H9 (cell line): ENCODE measurements around the gene ATF7. TPM values are rescaled to one million over a fixed set of nuclear protein-coding genes. Genes with fewer than 3 reads are reported as not detected.
A peak's percentile ranks its signal among the peaks of the same experiment; 100 is the strongest.

Experiments used
- DNase-seq: peaks from one replicate; pipeline ENCODE4 v3.0.0-alpha.2; 2017
- H2AFZ ChIP-seq: one replicate; pipeline ENCODE4 v1.6.1; 2013; ENCODE audit warnings: mild to moderate bottlenecking, low read length, control low read depth, moderate library complexity
- H2AK5ac ChIP-seq: 2 replicates; pipeline ENCODE4 v1.6.1; 2013; ENCODE audit warnings: low read length, control low read depth, mixed read lengths; ENCODE audit not compliant: insufficient read length
- H2BK120ac ChIP-seq: one replicate; pipeline ENCODE4 v1.6.1; 2013; ENCODE audit warnings: low read depth, mild to moderate bottlenecking, low read length, control low read depth, inconsistent platforms; ENCODE audit not compliant: poor library complexity, severe bottlenecking
- H2BK12ac ChIP-seq: 2 replicates; pipeline ENCODE4 v1.6.1; 2013; ENCODE audit warnings: low read length, control low read depth, mixed read lengths, low read depth; ENCODE audit not compliant: insufficient read length
- H2BK15ac ChIP-seq: 2 replicates; pipeline ENCODE4 v1.6.1; 2013; ENCODE audit warnings: low read depth, low read length, control low read depth
- H2BK20ac ChIP-seq: one replicate; pipeline ENCODE4 v1.6.1; 2013; ENCODE audit warnings: low read depth, mild to moderate bottlenecking, low read length, control low read depth, inconsistent platforms; ENCODE audit not compliant: poor library complexity, severe bottlenecking
- H2BK5ac ChIP-seq: 2 replicates; pipeline ENCODE4 v1.6.1; 2013; ENCODE audit warnings: low read length, control low read depth, mixed read lengths; ENCODE audit not compliant: insufficient read length
- H3K14ac ChIP-seq: 2 replicates; pipeline ENCODE4 v1.6.1; 2013; ENCODE audit warnings: low read length, control low read depth; ENCODE audit not compliant: insufficient read depth
- H3K18ac ChIP-seq: 2 replicates; pipeline ENCODE4 v1.6.1; 2013; ENCODE audit warnings: low read depth, mild to moderate bottlenecking, mixed read lengths, low read length, control low read depth; ENCODE audit not compliant: insufficient read length
- H3K23ac ChIP-seq: 2 replicates; pipeline ENCODE4 v1.6.1; 2013; ENCODE audit warnings: low read length, control low read depth, mixed read lengths, low read depth; ENCODE audit not compliant: insufficient read length
- H3K23me2 ChIP-seq: 2 replicates; pipeline ENCODE4 v1.6.1; 2013; ENCODE audit warnings: low read depth, mild to moderate bottlenecking, mixed read lengths, low read length, control low read depth; ENCODE audit not compliant: insufficient read length, poor library complexity, severe bottlenecking
- H3K27ac ChIP-seq: 2 replicates; pipeline ENCODE4 v1.5.1; 2013; ENCODE audit warnings: low read length, control low read depth, mixed read lengths, low read depth; ENCODE audit not compliant: insufficient read length
- H3K27me3 ChIP-seq: 2 replicates; pipeline ENCODE4 v1.6.1; 2013; ENCODE audit warnings: low read length, control low read depth, inconsistent platforms; ENCODE audit not compliant: insufficient read depth
- H3K4ac ChIP-seq: 2 replicates; pipeline ENCODE4 v1.6.1; 2013; ENCODE audit warnings: low read depth, mild to moderate bottlenecking, control low read depth, inconsistent platforms, low read length, moderate library complexity
- H3K4me1 ChIP-seq: 2 replicates; pipeline ENCODE4 v1.6.1; 2013; ENCODE audit warnings: low read length, control low read depth, inconsistent platforms; ENCODE audit not compliant: insufficient read depth
- H3K4me2 ChIP-seq: 2 replicates; pipeline ENCODE4 v1.6.1; 2013; ENCODE audit warnings: low read length, control low read depth, mixed read lengths; ENCODE audit not compliant: insufficient read length, insufficient read depth
- H3K56ac ChIP-seq: 2 replicates; pipeline ENCODE4 v1.6.1; 2013; ENCODE audit warnings: low read depth, mild to moderate bottlenecking, mixed read lengths, low read length, control low read depth; ENCODE audit not compliant: insufficient read length
- H3K79me1 ChIP-seq: 2 replicates; pipeline ENCODE4 v1.6.1; 2013; ENCODE audit warnings: low read depth, mild to moderate bottlenecking, moderate library complexity, low read length, control low read depth, inconsistent platforms; ENCODE audit not compliant: insufficient read depth, poor library complexity, severe bottlenecking
- H3K79me2 ChIP-seq: 2 replicates; pipeline ENCODE4 v1.6.1; 2013; ENCODE audit warnings: low read length, control low read depth, inconsistent platforms; ENCODE audit not compliant: insufficient read depth
- H3K9ac ChIP-seq: 2 replicates; pipeline ENCODE4 v1.6.1; 2013; ENCODE audit warnings: low read length, control low read depth, mixed read lengths; ENCODE audit not compliant: insufficient read length; ENCODE audit errors: extremely low read depth
- H3K9me3 ChIP-seq: one replicate; pipeline ENCODE4 v1.6.1; 2013; ENCODE audit warnings: low read depth, low read length, inconsistent platforms; ENCODE audit not compliant: control insufficient read depth
- H3T11ph ChIP-seq: one replicate; pipeline ENCODE4 v1.6.1; 2013; ENCODE audit warnings: mild to moderate bottlenecking, low read length, control low read depth, inconsistent platforms
- H4K20me1 ChIP-seq: one replicate; pipeline ENCODE4 v1.6.1; 2013; ENCODE audit not compliant: control insufficient read depth, insufficient read length, insufficient read depth
- H4K5ac ChIP-seq: 2 replicates; pipeline ENCODE4 v1.6.1; 2013; ENCODE audit warnings: low read depth, mild to moderate bottlenecking, mixed read lengths, low read length, control low read depth; ENCODE audit not compliant: insufficient read length
- H4K8ac ChIP-seq: replicated peaks from 2 replicates; pipeline ENCODE4 v1.6.1; 2013; ENCODE audit warnings: low read length, control low read depth, mixed read lengths, low read depth; ENCODE audit not compliant: insufficient read length
- H4K91ac ChIP-seq: 2 replicates; pipeline ENCODE4 v1.6.1; 2013; ENCODE audit warnings: low read depth, mild to moderate bottlenecking, moderate library complexity, mixed read lengths, low read length, control low read depth; ENCODE audit not compliant: insufficient read length
- H3K27ac Mint-ChIP-seq, 3 experiments: 2 replicates in 2 of 3; 3 replicates in 1 of 3; pipeline ENCODE4 v1.8.0; 2020 to 2021; ENCODE audit warnings: mixed read lengths in 3 of 3, mild to moderate bottlenecking in 1 of 3, moderate library complexity in 1 of 3
- H3K27me3 Mint-ChIP-seq: 2 replicates; pipeline ENCODE4 v1.8.0; 2021; ENCODE audit warnings: low read depth, mild to moderate bottlenecking, moderate library complexity, mixed read lengths
- H3K36me3 Mint-ChIP-seq, 3 experiments: 2 replicates in 2 of 3; 3 replicates in 1 of 3; pipeline ENCODE4 v1.8.0; 2020 to 2021; ENCODE audit warnings: low read depth in 3 of 3, mixed read lengths in 3 of 3; ENCODE audit not compliant: insufficient read depth in 1 of 3
- H3K4me1 Mint-ChIP-seq, 2 experiments: 2 replicates each; pipeline ENCODE4 v1.8.0; 2020; ENCODE audit warnings: mixed read lengths in 2 of 2
- H3K4me3 Mint-ChIP-seq, 2 experiments: 2 replicates in 1 of 2; 3 replicates in 1 of 2; pipeline ENCODE4 v1.8.0; 2020 to 2021; ENCODE audit warnings: mild to moderate bottlenecking in 2 of 2, mixed read lengths in 2 of 2, moderate library complexity in 1 of 2
- H3K9me3 Mint-ChIP-seq, 2 experiments: 2 replicates in 1 of 2; 3 replicates in 1 of 2; pipeline ENCODE4 v1.8.0; 2020; ENCODE audit warnings: mild to moderate bottlenecking in 2 of 2, mixed read lengths in 2 of 2, moderate library complexity in 1 of 2
- CTCF ChIP-seq: fragments of 200-600 bp; sonication (generic); conservative IDR thresholded peaks from 3 replicates; pipeline ENCODE4 v1.8.0; 2021; ENCODE audit warnings: antibody characterized with exemption, mild to moderate bottlenecking
- WGBS: extraction: QIAGEN DNeasy Blood & Tissue Kit; methylation state at CpG from one replicate; pipeline ENCODE4 v1.1.7; 2013; ENCODE audit warnings: missing lambda C conversion rate, low lambda C conversion rate, mixed read lengths; ENCODE audit not compliant: insufficient read length; ENCODE audit errors: extremely low coverage; 5-methylcytosine and 5-hydroxymethylcytosine counted together
- total RNA-seq: library from RNA; stranded (reverse); gene quantifications from 2 replicates; pipeline ENCODE4 v1.2.1, GENCODE V29; 2021

Gene ATF7
- total RNA-seq, 1 experiment from 2014 or later: 17.7 TPM

GRCh38 chr12:53572134-53572758 is 53.9 kb downstream of the ATF7 start:
- H3T11ph ChIP-seq: no peak overlapping the region
- no peak for DNase-seq
- no peak overlapping the region for H2BK15ac ChIP-seq
- peaks cover 3% of the 10 kb centered on the region; the same call in 1 of the 2 replicates for H3K4me1 ChIP-seq
- no peaks in the 10 kb centered on the region for H3K23me2 ChIP-seq
- H3K14ac ChIP-seq: no peak overlapping the region
- no peak overlapping the region for H2BK5ac ChIP-seq
- H3K9me3 ChIP-seq: no peaks in the 10 kb centered on the region
- no peaks in the 10 kb centered on the region for H3K79me2 ChIP-seq
- no peak overlapping the region for H3K9ac ChIP-seq
- no CpG with 5 or more reads among the region's 8 CpGs for WGBS
- H3K56ac ChIP-seq: no peak overlapping the region
- H3K79me1 ChIP-seq: no peaks in the 10 kb centered on the region
- no peak overlapping the region for H4K91ac ChIP-seq
- H2BK120ac ChIP-seq: no peak overlapping the region
- no peak for TF ChIP-seq CTCF
- no peaks in the 10 kb centered on the region for H3K27me3 ChIP-seq
- Mint-ChIP-seq H3K27ac (peak overlapping the region in 2 of 3 experiments; percentile 80 to 90; a peak in 6 of 7 replicates), H3K27me3 (no peaks in the 10 kb centered on the region), H3K9me3 (peaks cover 0 to 2% of the 10 kb centered on the region in 2 experiments; a peak in 1 of 5 replicates), H3K4me3 (no peak overlapping the region), H3K4me1 (peaks cover 27 to 32% of the 10 kb centered on the region in 2 experiments), H3K36me3 (peaks cover 3 to 8% (median 5%) of the 10 kb centered on the region in 3 experiments; a peak in 4 of 7 replicates)
- no peak overlapping the region for H3K18ac ChIP-seq
- no peak overlapping the region for H4K8ac ChIP-seq
- H2BK20ac ChIP-seq: no peak overlapping the region
- H4K5ac ChIP-seq: no peak overlapping the region
- H2BK12ac ChIP-seq: no peak overlapping the region
- H3K23ac ChIP-seq: no peak overlapping the region
- H2AK5ac ChIP-seq: no peak overlapping the region
- H3K4me2 ChIP-seq: no peak overlapping the region
- H4K20me1 ChIP-seq: no peaks in the 10 kb centered on the region
- no peak overlapping the region for H3K27ac ChIP-seq
- no peak overlapping the region for H2AFZ ChIP-seq
- no peak overlapping the region for H3K4ac ChIP-seq
